Measurements from ENCODE around the gene UBTF.

The UBTF gene

DNA sequence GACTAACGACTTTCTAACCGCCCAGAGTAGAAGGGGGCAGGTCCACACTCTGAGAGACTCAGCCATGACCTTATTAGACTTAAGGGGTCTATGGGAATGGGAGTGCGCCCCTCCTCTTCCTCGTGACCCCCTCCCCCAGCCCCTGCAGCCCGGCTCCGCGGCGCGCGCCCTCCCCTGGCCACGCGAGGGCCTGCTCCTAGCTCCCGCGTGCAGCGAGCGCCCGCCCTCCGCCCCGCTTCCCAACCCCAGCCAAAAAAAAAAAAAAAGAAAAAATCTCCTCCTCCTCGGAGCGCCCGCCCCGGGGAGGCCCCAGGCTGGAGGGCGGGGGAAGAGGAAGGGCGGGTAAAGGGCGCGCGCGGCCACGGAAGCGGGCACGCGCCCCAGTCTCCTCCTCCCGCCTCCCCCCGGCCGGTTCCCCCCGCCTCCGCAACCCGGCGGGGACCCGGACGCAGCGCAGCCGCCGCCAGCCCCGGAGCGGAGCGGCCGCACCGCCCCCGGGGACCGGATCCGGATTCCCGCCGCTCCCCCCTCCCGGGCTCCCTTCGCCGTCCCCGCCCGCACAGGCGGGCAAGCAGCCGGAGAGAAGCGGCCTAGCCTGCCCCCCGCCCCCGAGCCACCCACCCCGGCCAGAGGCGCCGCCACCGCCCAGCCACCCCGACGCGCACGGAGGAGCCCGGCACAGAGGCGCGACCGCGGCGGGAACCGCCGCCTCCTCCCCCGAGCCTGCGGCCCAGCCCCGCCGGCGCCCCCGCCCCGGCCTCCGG lies 949 bp downstream of the UBTF start:
- ATAC-seq, result peak; percentile 30
- no peak for TF ChIP-seq ARNTL (CRISPR knock-in tag; IDR thresholded peaks at IDR 0.05; ENCODE audit: borderline replicate concordance, low read depth)
- TF ChIP-seq, protein P1, sequence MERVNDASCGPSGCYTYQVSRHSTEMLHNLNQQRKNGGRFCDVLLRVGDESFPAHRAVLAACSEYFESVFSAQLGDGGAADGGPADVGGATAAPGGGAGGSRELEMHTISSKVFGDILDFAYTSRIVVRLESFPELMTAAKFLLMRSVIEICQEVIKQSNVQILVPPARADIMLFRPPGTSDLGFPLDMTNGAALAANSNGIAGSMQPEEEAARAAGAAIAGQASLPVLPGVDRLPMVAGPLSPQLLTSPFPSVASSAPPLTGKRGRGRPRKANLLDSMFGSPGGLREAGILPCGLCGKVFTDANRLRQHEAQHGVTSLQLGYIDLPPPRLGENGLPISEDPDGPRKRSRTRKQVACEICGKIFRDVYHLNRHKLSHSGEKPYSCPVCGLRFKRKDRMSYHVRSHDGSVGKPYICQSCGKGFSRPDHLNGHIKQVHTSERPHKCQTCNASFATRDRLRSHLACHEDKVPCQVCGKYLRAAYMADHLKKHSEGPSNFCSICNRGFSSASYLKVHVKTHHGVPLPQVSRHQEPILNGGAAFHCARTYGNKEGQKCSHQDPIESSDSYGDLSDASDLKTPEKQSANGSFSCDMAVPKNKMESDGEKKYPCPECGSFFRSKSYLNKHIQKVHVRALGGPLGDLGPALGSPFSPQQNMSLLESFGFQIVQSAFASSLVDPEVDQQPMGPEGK (CRISPR knock-in tag; IDR thresholded peaks at IDR 0.05; ENCODE audit: borderline replicate concordance), result no peak
- TF ChIP-seq, protein P2, sequence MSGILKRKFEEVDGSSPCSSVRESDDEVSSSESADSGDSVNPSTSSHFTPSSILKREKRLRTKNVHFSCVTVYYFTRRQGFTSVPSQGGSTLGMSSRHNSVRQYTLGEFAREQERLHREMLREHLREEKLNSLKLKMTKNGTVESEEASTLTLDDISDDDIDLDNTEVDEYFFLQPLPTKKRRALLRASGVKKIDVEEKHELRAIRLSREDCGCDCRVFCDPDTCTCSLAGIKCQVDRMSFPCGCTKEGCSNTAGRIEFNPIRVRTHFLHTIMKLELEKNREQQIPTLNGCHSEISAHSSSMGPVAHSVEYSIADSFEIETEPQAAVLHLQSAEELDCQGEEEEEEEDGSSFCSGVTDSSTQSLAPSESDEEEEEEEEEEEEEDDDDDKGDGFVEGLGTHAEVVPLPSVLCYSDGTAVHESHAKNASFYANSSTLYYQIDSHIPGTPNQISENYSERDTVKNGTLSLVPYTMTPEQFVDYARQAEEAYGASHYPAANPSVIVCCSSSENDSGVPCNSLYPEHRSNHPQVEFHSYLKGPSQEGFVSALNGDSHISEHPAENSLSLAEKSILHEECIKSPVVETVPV (CRISPR knock-in tag; IDR thresholded peaks at IDR 0.05), result no peak
- TF ChIP-seq CSDC2 (CRISPR knock-in tag; IDR thresholded peaks at IDR 0.05), result no peak
- TF ChIP-seq PPARA (CRISPR knock-in tag; IDR thresholded peaks at IDR 0.05; ENCODE audit: borderline replicate concordance), result no peak
- no peak for TF ChIP-seq RARB (CRISPR knock-in tag; IDR thresholded peaks at IDR 0.05)
- TF ChIP-seq BACH2 (CRISPR knock-in tag; IDR thresholded peaks at IDR 0.05; ENCODE audit: borderline replicate concordance), result no peak
- no peak for TF ChIP-seq ZC3H10 (CRISPR knock-in tag; IDR thresholded peaks at IDR 0.05)
- TF ChIP-seq ZFP3 (CRISPR knock-in tag; IDR thresholded peaks at IDR 0.05), result no peak
- no peak for TF ChIP-seq OSR1 (CRISPR knock-in tag; IDR thresholded peaks at IDR 0.05)
- TF ChIP-seq ZFP30 (CRISPR knock-in tag; IDR thresholded peaks at IDR 0.05), result no peak
- TF ChIP-seq ZNF565 (CRISPR knock-in tag; conservative IDR thresholded peaks at IDR 0.05; ENCODE audit: low read depth), result no peak
- no peak for TF ChIP-seq GLIS3 (CRISPR knock-in tag; IDR thresholded peaks at IDR 0.05)
- TF ChIP-seq, protein P3, sequence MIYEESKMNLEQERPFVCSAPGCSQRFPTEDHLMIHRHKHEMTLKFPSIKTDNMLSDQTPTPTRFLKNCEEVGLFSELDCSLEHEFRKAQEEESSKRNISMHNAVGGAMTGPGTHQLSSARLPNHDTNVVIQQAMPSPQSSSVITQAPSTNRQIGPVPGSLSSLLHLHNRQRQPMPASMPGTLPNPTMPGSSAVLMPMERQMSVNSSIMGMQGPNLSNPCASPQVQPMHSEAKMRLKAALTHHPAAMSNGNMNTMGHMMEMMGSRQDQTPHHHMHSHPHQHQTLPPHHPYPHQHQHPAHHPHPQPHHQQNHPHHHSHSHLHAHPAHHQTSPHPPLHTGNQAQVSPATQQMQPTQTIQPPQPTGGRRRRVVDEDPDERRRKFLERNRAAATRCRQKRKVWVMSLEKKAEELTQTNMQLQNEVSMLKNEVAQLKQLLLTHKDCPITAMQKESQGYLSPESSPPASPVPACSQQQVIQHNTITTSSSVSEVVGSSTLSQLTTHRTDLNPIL (CRISPR knock-in tag; IDR thresholded peaks at IDR 0.05; ENCODE audit: low read depth), result no peak

DNA sequence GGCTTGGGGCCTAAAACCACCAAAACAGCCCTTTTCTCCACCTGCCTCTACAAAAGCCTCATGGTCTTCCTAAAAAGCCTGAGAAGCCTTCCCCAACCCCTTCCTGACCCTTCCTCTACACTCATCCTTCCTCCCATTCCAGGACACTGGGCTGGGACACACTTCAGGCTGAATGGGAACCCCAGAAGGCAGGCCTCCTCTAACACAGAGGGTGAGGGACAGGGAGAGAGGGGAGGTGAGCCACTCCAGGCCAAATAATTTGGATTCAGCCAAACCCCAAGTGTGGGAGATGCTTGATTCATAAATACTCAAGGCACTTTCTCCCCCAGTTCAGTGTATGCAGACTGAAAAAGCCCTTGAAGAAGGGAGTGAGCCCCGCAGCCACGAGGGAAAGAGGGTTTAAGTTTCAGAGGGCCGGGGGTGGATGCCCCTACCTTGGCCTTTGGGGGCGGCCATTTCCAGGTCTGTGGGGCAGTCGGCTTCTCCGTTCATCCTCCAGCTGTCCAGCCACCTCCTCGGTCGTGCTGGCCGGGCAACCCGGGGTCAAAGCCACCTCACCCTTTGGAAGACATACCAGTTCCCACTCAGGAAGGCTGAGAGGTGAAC lies 1.6 kb downstream of the UBTF start:
- TF ChIP-seq, protein P3 (CRISPR knock-in tag; IDR thresholded peaks at IDR 0.05; ENCODE audit: low read depth), result no peak
- TF ChIP-seq ZNF565 (CRISPR knock-in tag; conservative IDR thresholded peaks at IDR 0.05; ENCODE audit: low read depth) (no peak), ZFP3 (CRISPR knock-in tag; IDR thresholded peaks at IDR 0.05) (no peak), TCF4 (CRISPR knock-in tag; IDR thresholded peaks at IDR 0.05; ENCODE audit: borderline replicate concordance) (no peak), ISL1 (CRISPR knock-in tag; IDR thresholded peaks at IDR 0.05) (no peak), TOX (CRISPR knock-in tag; IDR thresholded peaks at IDR 0.05; ENCODE audit: borderline replicate concordance) (no peak), BACH2 (CRISPR knock-in tag; IDR thresholded peaks at IDR 0.05; ENCODE audit: borderline replicate concordance) (no peak), ZFP30 (CRISPR knock-in tag; IDR thresholded peaks at IDR 0.05) (no peak)
- TF ChIP-seq, protein P4, sequence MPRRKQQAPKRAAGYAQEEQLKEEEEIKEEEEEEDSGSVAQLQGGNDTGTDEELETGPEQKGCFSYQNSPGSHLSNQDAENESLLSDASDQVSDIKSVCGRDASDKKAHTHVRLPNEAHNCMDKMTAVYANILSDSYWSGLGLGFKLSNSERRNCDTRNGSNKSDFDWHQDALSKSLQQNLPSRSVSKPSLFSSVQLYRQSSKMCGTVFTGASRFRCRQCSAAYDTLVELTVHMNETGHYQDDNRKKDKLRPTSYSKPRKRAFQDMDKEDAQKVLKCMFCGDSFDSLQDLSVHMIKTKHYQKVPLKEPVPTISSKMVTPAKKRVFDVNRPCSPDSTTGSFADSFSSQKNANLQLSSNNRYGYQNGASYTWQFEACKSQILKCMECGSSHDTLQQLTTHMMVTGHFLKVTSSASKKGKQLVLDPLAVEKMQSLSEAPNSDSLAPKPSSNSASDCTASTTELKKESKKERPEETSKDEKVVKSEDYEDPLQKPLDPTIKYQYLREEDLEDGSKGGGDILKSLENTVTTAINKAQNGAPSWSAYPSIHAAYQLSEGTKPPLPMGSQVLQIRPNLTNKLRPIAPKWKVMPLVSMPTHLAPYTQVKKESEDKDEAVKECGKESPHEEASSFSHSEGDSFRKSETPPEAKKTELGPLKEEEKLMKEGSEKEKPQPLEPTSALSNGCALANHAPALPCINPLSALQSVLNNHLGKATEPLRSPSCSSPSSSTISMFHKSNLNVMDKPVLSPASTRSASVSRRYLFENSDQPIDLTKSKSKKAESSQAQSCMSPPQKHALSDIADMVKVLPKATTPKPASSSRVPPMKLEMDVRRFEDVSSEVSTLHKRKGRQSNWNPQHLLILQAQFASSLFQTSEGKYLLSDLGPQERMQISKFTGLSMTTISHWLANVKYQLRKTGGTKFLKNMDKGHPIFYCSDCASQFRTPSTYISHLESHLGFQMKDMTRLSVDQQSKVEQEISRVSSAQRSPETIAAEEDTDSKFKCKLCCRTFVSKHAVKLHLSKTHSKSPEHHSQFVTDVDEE (CRISPR knock-in tag; IDR thresholded peaks at IDR 0.05), result no peak
- ATAC-seq, result no peak

DNA sequence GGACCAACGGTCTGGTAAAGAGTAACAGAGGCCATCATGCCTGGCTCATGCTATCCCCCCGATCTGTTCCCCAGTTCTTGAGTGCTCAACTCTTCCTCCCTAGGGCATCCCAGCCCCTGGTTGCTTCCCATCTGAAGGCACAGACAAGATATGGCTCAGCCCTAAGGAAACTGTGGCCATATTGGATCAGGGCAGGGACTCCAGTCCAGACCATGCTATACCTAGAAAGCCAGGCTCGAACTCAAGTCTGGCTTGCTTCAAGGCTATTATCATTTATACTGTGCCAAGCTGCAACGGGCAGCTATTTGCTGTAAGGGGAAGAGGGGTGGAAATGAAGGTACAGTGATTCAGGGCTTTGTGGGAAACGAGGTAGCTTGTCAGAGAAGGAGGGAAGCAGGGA lies 2.8 kb downstream of the UBTF start:
- TF ChIP-seq ESRRG (CRISPR knock-in tag; IDR thresholded peaks at IDR 0.05) (no peak), CSDC2 (CRISPR knock-in tag; IDR thresholded peaks at IDR 0.05) (no peak), ARNTL (CRISPR knock-in tag; IDR thresholded peaks at IDR 0.05; ENCODE audit: borderline replicate concordance, low read depth) (no peak), BACH2 (CRISPR knock-in tag; IDR thresholded peaks at IDR 0.05; ENCODE audit: borderline replicate concordance) (no peak), TCF4 (CRISPR knock-in tag; IDR thresholded peaks at IDR 0.05; ENCODE audit: borderline replicate concordance) (no peak), PPARA (CRISPR knock-in tag; IDR thresholded peaks at IDR 0.05; ENCODE audit: borderline replicate concordance) (no peak), ZFP3 (CRISPR knock-in tag; IDR thresholded peaks at IDR 0.05) (no peak), ZNF70 (CRISPR knock-in tag; IDR thresholded peaks at IDR 0.05) (no peak), RARB (CRISPR knock-in tag; IDR thresholded peaks at IDR 0.05) (no peak)
- TF ChIP-seq, protein P5, sequence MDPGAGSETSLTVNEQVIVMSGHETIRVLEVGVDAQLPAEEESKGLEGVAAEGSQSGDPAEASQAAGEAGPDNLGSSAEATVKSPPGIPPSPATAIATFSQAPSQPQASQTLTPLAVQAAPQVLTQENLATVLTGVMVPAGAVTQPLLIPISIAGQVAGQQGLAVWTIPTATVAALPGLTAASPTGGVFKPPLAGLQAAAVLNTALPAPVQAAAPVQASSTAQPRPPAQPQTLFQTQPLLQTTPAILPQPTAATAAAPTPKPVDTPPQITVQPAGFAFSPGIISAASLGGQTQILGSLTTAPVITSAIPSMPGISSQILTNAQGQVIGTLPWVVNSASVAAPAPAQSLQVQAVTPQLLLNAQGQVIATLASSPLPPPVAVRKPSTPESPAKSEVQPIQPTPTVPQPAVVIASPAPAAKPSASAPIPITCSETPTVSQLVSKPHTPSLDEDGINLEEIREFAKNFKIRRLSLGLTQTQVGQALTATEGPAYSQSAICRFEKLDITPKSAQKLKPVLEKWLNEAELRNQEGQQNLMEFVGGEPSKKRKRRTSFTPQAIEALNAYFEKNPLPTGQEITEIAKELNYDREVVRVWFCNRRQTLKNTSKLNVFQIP (CRISPR knock-in tag; IDR thresholded peaks at IDR 0.05; ENCODE audit: borderline replicate concordance, low read depth), result no peak
- TF ChIP-seq, protein P1 (CRISPR knock-in tag; IDR thresholded peaks at IDR 0.05; ENCODE audit: borderline replicate concordance), result no peak
- ATAC-seq, result no peak

All from SK-N-SH treated with all-trans-retinoic acid at 6 μM for 48 hours (cell line).